Esophagus muscularis mucosa (tissue), 4 donors: ENCODE measurements around the gene HSPA1L.

Experiments used
- EP300 ChIP-seq: sonication (generic); formaldehyde crosslinking; IDR thresholded peaks from one replicate; pipeline ENCODE4 v1.6.1; 2017; ENCODE audit warnings: antibody characterized with exemption
- POLR2A ChIP-seq: fragments of 450-650 bp; IDR thresholded peaks from one replicate; pipeline ENCODE4 v1.6.1; 2017; ENCODE audit warnings: antibody characterized with exemption, moderate library complexity, mild to moderate bottlenecking, low read depth
- TF ChIP-seq, protein P1 (sequence below), 3 experiments: fragments of 200-600 bp in 2 of 3; fragments of 450-650 bp in 1 of 3; sonication (generic) in 2 of 3; IDR thresholded peaks; one replicate each; pipeline ENCODE4 v1.5.1; 2017 to 2019; ENCODE audit warnings: antibody characterized with exemption in 3 of 3, mild to moderate bottlenecking in 2 of 3, moderate library complexity in 1 of 3

DNA sequence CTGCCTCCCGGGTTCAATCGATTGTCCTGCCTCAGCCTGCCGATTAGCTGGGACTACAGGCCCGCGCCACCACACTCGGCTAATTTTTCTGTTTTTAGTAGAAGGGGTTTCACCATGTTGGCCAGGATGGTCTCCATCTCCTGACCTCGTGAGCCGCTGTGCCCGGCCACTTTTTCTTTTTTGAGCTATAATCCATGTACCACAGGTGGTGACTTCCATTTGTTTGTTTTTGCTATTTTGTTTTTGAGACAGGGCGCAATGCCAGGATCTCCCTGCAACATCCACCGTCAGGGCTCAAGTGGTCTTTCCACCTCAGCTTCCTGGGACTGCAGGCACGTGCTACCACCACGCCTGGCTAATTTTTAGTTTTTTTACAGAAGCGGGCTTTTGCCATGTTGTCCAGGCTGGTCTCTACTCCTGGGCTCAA, 21.0 kb upstream of the HSPA1L start:
- TF ChIP-seq, protein P1, sequence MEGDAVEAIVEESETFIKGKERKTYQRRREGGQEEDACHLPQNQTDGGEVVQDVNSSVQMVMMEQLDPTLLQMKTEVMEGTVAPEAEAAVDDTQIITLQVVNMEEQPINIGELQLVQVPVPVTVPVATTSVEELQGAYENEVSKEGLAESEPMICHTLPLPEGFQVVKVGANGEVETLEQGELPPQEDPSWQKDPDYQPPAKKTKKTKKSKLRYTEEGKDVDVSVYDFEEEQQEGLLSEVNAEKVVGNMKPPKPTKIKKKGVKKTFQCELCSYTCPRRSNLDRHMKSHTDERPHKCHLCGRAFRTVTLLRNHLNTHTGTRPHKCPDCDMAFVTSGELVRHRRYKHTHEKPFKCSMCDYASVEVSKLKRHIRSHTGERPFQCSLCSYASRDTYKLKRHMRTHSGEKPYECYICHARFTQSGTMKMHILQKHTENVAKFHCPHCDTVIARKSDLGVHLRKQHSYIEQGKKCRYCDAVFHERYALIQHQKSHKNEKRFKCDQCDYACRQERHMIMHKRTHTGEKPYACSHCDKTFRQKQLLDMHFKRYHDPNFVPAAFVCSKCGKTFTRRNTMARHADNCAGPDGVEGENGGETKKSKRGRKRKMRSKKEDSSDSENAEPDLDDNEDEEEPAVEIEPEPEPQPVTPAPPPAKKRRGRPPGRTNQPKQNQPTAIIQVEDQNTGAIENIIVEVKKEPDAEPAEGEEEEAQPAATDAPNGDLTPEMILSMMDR (IDR thresholded peaks at IDR 0.05): no peak
- TF ChIP-seq POLR2A (no peak), EP300 (no peak)
